ENCODE measurements around the gene LNP1. TPM values are rescaled to one million over a fixed set of nuclear protein-coding genes. Genes with fewer than 3 reads are reported as not detected.
A peak's percentile ranks its signal among the peaks of the same experiment; 100 is the strongest.

Gene LNP1
- polyA plus RNA-seq, 1 donor (not counting 4 experiments of a cell fraction or from before 2014, with no cell fraction given), result 0.64 TPM

DNA sequence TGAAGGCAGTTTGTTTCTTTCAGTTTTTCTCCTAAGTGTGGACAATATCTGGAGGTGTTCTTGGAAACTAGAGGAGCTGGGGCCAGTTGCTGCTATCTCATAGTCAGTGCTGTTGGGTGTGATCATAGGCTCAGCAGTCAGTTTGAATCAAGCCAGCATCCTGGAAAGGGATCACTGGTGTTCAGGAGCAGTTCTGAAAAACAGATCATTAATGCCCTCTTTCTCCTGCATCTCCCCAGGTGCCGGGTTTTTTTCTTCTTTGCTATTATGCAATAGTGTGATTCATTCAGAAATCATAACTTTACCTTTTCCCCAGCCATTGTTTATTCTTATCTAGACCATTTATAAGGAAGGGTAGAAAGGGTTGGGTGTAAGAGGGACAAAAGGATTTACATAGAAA is 24.0 kb downstream of the LNP1 start:
- H3K9me3 ChIP-seq (ENCODE audit: control insufficient read depth, low read depth, low read length), result no peaks in the 10 kb centered on the region
- H3K4me2 ChIP-seq (ENCODE audit: control insufficient read depth, extremely low read depth, insufficient read depth, low read depth, low read length), result peak overlapping the region; percentile 42
- TF ChIP-seq, protein P1, sequence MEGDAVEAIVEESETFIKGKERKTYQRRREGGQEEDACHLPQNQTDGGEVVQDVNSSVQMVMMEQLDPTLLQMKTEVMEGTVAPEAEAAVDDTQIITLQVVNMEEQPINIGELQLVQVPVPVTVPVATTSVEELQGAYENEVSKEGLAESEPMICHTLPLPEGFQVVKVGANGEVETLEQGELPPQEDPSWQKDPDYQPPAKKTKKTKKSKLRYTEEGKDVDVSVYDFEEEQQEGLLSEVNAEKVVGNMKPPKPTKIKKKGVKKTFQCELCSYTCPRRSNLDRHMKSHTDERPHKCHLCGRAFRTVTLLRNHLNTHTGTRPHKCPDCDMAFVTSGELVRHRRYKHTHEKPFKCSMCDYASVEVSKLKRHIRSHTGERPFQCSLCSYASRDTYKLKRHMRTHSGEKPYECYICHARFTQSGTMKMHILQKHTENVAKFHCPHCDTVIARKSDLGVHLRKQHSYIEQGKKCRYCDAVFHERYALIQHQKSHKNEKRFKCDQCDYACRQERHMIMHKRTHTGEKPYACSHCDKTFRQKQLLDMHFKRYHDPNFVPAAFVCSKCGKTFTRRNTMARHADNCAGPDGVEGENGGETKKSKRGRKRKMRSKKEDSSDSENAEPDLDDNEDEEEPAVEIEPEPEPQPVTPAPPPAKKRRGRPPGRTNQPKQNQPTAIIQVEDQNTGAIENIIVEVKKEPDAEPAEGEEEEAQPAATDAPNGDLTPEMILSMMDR (optimal IDR thresholded peaks at IDR 0.05 in 1 of 3, IDR thresholded peaks at IDR 0.05 in 1 of 3, conservative IDR thresholded peaks at IDR 0.05 in 1 of 3; ENCODE audit: extremely low read depth in 1 of 3, insufficient read depth in 2 of 3, low read length in 3 of 3), result no peak
- TF ChIP-seq EZH2 (IDR thresholded peaks at IDR 0.05; ENCODE audit: low read length), result no peak
- dilution Hi-C loops (cut with MboI; ENCODE audit: extremely low pct_ligation_motif_present, low sequenced_read_pairs), result no loop called here
- H3K27me3 ChIP-seq (ENCODE audit: control insufficient read depth, extremely low read depth, insufficient read depth, low read length), result no peaks in the 10 kb centered on the region
- no peak overlapping the region for H3K4me3 ChIP-seq (ENCODE audit: control insufficient read depth in 2 of 3, extremely low read depth in 1 of 3, insufficient read depth in 2 of 3, low read depth in 1 of 3, low read length in 3 of 3)
- H3K79me2 ChIP-seq (ENCODE audit: control insufficient read depth, insufficient read depth, low read length), result no peaks in the 10 kb centered on the region
- no peaks in the 10 kb centered on the region for H4K20me1 ChIP-seq (ENCODE audit: control insufficient read depth, extremely low read depth, insufficient read depth, low read length)
- DNase-seq (ENCODE audit: low read depth, low spot score) (no peak), FAIRE-seq (peak; percentile 78)
- peak overlapping the region; percentile 53 for H3K27ac ChIP-seq (ENCODE audit: control insufficient read depth, insufficient read depth, low read length)
- H3K9me1 ChIP-seq (ENCODE audit: control insufficient read depth, extremely low read depth, insufficient read depth, low read length), result no peaks in the 10 kb centered on the region
- H2AFZ ChIP-seq (ENCODE audit: control insufficient read depth, low read length), result no peak overlapping the region
- no peaks in the 10 kb centered on the region for H3K36me3 ChIP-seq (ENCODE audit: control insufficient read depth in 2 of 2, extremely low read depth in 1 of 2, insufficient read depth in 2 of 2, low read length in 2 of 2)
- no peak overlapping the region for H3K9ac ChIP-seq (ENCODE audit: control insufficient read depth, extremely low read depth, insufficient read depth, low read length)
- H3K4me1 ChIP-seq (ENCODE audit: control insufficient read depth, extremely low read depth, insufficient read depth, low read length), result peaks cover 16% of the 10 kb centered on the region

DNA sequence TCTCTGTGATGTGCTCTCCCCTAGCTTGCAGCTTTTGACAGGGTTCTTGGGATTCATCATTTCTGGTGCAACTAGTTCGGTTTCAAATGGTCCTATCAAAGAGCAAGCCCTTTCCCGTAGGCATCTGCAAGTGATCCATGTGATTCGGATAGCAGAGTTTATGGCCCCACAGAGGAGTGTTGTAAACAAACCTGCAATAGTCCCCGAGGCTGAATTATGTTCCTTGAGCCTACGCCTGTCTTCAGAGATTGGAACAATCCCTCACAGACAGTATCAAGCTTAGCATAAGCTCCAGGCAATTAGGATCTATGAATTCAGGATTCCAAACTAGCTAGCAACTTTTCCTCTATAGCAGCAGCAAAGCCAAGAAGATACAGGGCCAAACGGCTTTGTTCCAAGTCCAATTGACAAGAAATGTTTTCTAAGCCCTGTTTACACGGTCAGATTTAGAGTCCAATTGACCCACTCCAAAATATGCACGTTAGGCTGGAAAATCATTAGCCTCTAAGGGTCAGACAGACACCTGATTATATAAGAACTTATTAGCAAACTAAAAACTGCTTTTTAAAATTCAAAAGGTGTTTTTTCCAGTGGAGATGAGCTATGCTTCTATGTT is 24.8 kb downstream of the LNP1 start:
- Histone ChIP-seq H2AFZ (ENCODE audit: control insufficient read depth, low read length) (no peak overlapping the region), H3K4me3 (ENCODE audit: control insufficient read depth in 2 of 3, extremely low read depth in 1 of 3, insufficient read depth in 2 of 3, low read depth in 1 of 3, low read length in 3 of 3) (no peak overlapping the region), H4K20me1 (ENCODE audit: control insufficient read depth, extremely low read depth, insufficient read depth, low read length) (no peaks in the 10 kb centered on the region), H3K36me3 (ENCODE audit: control insufficient read depth in 2 of 2, extremely low read depth in 1 of 2, insufficient read depth in 2 of 2, low read length in 2 of 2) (no peaks in the 10 kb centered on the region), H3K27ac (ENCODE audit: control insufficient read depth, insufficient read depth, low read length) (peak overlapping the region; percentile 53), H3K4me2 (ENCODE audit: control insufficient read depth, extremely low read depth, insufficient read depth, low read depth, low read length) (peak overlapping the region; percentile 42), H3K79me2 (ENCODE audit: control insufficient read depth, insufficient read depth, low read length) (no peaks in the 10 kb centered on the region), H3K9ac (ENCODE audit: control insufficient read depth, extremely low read depth, insufficient read depth, low read length) (no peak overlapping the region), H3K27me3 (ENCODE audit: control insufficient read depth, extremely low read depth, insufficient read depth, low read length) (no peaks in the 10 kb centered on the region), H3K9me1 (ENCODE audit: control insufficient read depth, extremely low read depth, insufficient read depth, low read length) (no peaks in the 10 kb centered on the region), H3K4me1 (ENCODE audit: control insufficient read depth, extremely low read depth, insufficient read depth, low read length) (peaks cover 16% of the 10 kb centered on the region), H3K9me3 (ENCODE audit: control insufficient read depth, low read depth, low read length) (no peaks in the 10 kb centered on the region)
- DNase-seq (ENCODE audit: low read depth, low spot score) (no peak), FAIRE-seq (peak; percentile 79)
- dilution Hi-C loops (cut with MboI; ENCODE audit: extremely low pct_ligation_motif_present, low sequenced_read_pairs), result no loop called here
- TF ChIP-seq, protein P1 (optimal IDR thresholded peaks at IDR 0.05 in 1 of 3, IDR thresholded peaks at IDR 0.05 in 1 of 3, conservative IDR thresholded peaks at IDR 0.05 in 1 of 3; ENCODE audit: extremely low read depth in 1 of 3, insufficient read depth in 2 of 3, low read length in 3 of 3), result no peak
- no peak for TF ChIP-seq EZH2 (IDR thresholded peaks at IDR 0.05; ENCODE audit: low read length)

Data from keratinocyte (primary cell).